Stimulated activated CD4-positive, alpha-beta T cell treated with anti-CD3 and anti-CD28 coated beads, Interleukin-4, amount 100 ng/mL, for 48 hours (primary cell): ENCODE data around the gene CCDC116.
A peak's percentile ranks its signal among the peaks of the same experiment; 100 is the strongest.
"Not testable (repeated sequence)": the region's sequence is repeated elsewhere in the genome, so short reads cannot be mapped to it uniquely, and the experiment has no call there.

ENCODE experiments used
- DNase-seq, 2 donors: peaks; one replicate each; pipeline ENCODE4 v3.0.0-alpha.2; 2020; ENCODE audit warnings: low read depth in 2 of 2

Gene CCDC116

GRCh38 chr22:21632237-21632895, at the start of gene CCDC116:
CCDC116 (plus strand) TSS chr22:21632760; CDS start chr22:21633182, 422 bp downstream.
- peak; percentile 49 to 55 for DNase-seq

- DNase-seq: no peak
Observed at GRCh38 chr22:21582801-21583740, 49.5 kb upstream of the CCDC116 start.

GRCh38 chr22:21585389-21585788, 47.2 kb upstream of the CCDC116 start:
- DNase-seq: no peak

- peak; percentile 35 to 52 for DNase-seq
Observed at GRCh38 chr22:21587803-21588611, 44.6 kb upstream of the CCDC116 start.

- DNase-seq: no peak
Observed at GRCh38 chr22:21589396-21589795, 43.2 kb upstream of the CCDC116 start.

GRCh38 chr22:21590809-21591641, 41.5 kb upstream of the CCDC116 start:
- no peak for DNase-seq

GRCh38 chr22:21591695-21592094, 40.9 kb upstream of the CCDC116 start:
- DNase-seq: no peak

GRCh38 chr22:21592422-21592821, 40.1 kb upstream of the CCDC116 start:
- no peak for DNase-seq

GRCh38 chr22:21593406-21594232, 38.9 kb upstream of the CCDC116 start:
- no peak for DNase-seq

- DNase-seq: no peak
Observed at GRCh38 chr22:21594865-21595452, 37.6 kb upstream of the CCDC116 start.

- DNase-seq: not testable (repeated sequence)
Observed at GRCh38 chr22:21596356-21597135, 36.0 kb upstream of the CCDC116 start.

- DNase-seq: no peak
Observed at GRCh38 chr22:21598302-21598701, 34.3 kb upstream of the CCDC116 start.

- DNase-seq: no peak
Observed at GRCh38 chr22:21599053-21599893, 33.3 kb upstream of the CCDC116 start.

GRCh38 chr22:21602579-21602978, 30.0 kb upstream of the CCDC116 start:
- no peak for DNase-seq

- DNase-seq: no peak
Observed at GRCh38 chr22:21603973-21604372, 28.6 kb upstream of the CCDC116 start.

- DNase-seq: no peak
Observed at GRCh38 chr22:21605887-21606564, 26.5 kb upstream of the CCDC116 start.

- no peak for DNase-seq
Observed at GRCh38 chr22:21606775-21607174, 25.8 kb upstream of the CCDC116 start.
